Spleen (tissue), 7 donors: ENCODE data around the gene CLMP.

Experiments used
- CTCF ChIP-seq, 11 experiments: fragments of 200-600 bp in 7 of 11; fragments of 450-650 bp in 4 of 11; sonication (generic) in 4 of 11; IDR thresholded peaks in 8 of 11; conservative IDR thresholded peaks in 3 of 11; 1 replicate in 7 of 11; 2 replicates in 4 of 11; pipeline versions ENCODE4 v1.4.0 to v1.8.0; 2016 to 2021; ENCODE audit warnings: antibody characterized with exemption in 11 of 11, inconsistent platforms in 4 of 11, mild to moderate bottlenecking in 1 of 11
- POLR2A ChIP-seq, 3 donors: fragments of 450-650 bp; IDR thresholded peaks; one replicate each; pipeline ENCODE4 v1.5.1; 2017; ENCODE audit warnings: antibody characterized with exemption in 3 of 3, mild to moderate bottlenecking in 1 of 3
- donor health status: DM: no; HTN: no; CAD: no; lungs with moderate emphysema.
- donor health status: DM: no; HTN: no; CAD: no.
- donor health status: DM: no; HTN: no; CAD: no.

GRCh38 chr11:123174196-123175183 lies 20.6 kb downstream of the CLMP start:
- TF ChIP-seq CTCF (IDR thresholded peaks at IDR 0.05 in 8 of 11, conservative IDR thresholded peaks at IDR 0.05 in 3 of 11) (no peak), POLR2A (IDR thresholded peaks at IDR 0.05) (no peak)
